Keratinocyte (primary cell): ENCODE results near the gene GRK5.

Experiments used
- EZH2 ChIP-seq: IDR thresholded peaks from one replicate; pipeline ENCODE4 v1.6.1; 2012; ENCODE audit warnings: inconsistent platforms, mild to moderate bottlenecking, low read length, moderate library complexity
- TF ChIP-seq, protein P1 (sequence below), 3 experiments: IDR thresholded peaks in 1 of 3; conservative IDR thresholded peaks in 1 of 3; optimal IDR thresholded peaks in 1 of 3; 2 replicates in 2 of 3; 3 replicates in 1 of 3; pipeline versions ENCODE3 to v1.5.1; 2011; ENCODE audit warnings: low read length in 3 of 3, mild to moderate bottlenecking in 3 of 3, moderate library complexity in 2 of 3, control low read depth in 1 of 3, inconsistent platforms in 1 of 3; ENCODE audit not compliant: insufficient read depth in 2 of 3; ENCODE audit errors: extremely low read depth in 1 of 3

DNA sequence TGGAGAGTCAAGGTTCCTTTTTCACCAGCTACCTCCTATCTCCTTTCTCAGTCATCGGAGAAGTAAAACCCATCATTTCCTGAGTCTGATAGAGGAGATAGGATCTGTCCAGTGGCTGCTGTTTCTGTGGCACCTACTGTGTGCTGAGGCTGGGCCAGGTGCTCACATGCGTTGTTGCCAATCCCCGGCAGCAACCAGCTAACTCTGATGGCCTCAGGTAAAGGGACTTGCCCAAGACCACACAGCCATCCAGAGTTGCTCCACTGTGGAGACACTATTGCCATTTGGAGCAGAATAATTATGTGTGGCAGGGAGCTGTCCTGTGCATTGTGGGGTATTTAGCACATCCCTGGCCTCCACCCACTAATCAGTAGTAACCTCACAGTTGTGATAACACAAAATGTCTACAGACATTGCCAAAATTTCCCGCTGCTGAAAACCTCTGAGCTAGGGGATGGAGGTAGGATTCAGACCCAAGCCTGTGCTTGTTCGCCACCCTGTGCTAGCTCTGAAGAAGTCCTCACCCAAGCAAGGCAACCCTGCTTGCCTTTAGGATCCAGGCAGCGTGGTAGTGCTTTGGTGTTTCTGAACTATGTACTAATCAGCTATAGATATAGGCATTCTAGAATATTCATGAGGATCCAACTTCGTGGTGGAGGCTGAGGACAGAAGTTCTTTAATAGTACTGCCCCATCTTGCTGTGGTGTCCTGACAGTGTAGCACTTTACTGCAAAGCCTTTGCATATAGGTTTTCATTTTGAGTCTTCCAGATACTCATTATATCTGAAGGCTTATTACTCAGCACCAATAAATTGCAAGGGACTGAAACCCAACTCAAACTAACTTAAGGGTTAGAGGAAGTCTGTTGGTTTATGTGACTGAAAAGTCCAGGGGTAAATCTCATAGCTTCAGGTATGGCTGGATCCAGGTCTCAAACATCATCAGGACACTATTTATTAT, 164.6 kb downstream of the GRK5 start:
- TF ChIP-seq, protein P1, sequence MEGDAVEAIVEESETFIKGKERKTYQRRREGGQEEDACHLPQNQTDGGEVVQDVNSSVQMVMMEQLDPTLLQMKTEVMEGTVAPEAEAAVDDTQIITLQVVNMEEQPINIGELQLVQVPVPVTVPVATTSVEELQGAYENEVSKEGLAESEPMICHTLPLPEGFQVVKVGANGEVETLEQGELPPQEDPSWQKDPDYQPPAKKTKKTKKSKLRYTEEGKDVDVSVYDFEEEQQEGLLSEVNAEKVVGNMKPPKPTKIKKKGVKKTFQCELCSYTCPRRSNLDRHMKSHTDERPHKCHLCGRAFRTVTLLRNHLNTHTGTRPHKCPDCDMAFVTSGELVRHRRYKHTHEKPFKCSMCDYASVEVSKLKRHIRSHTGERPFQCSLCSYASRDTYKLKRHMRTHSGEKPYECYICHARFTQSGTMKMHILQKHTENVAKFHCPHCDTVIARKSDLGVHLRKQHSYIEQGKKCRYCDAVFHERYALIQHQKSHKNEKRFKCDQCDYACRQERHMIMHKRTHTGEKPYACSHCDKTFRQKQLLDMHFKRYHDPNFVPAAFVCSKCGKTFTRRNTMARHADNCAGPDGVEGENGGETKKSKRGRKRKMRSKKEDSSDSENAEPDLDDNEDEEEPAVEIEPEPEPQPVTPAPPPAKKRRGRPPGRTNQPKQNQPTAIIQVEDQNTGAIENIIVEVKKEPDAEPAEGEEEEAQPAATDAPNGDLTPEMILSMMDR (optimal IDR thresholded peaks at IDR 0.05 in 1 of 3, IDR thresholded peaks at IDR 0.05 in 1 of 3, conservative IDR thresholded peaks at IDR 0.05 in 1 of 3; ENCODE audit: extremely low read depth in 1 of 3, insufficient read depth in 2 of 3, low read length in 3 of 3): peak in 1 of 3 experiments; percentile 4
- TF ChIP-seq EZH2: no peak
